ENCODE measurements around the gene TXLNA. TPM values are rescaled to one million over a fixed set of nuclear protein-coding genes. Genes with fewer than 3 reads are reported as not detected.

The TXLNA gene
- polyA plus RNA-seq, 4 donors = 41.6 to 48.3 (median 45.7) TPM

DNA sequence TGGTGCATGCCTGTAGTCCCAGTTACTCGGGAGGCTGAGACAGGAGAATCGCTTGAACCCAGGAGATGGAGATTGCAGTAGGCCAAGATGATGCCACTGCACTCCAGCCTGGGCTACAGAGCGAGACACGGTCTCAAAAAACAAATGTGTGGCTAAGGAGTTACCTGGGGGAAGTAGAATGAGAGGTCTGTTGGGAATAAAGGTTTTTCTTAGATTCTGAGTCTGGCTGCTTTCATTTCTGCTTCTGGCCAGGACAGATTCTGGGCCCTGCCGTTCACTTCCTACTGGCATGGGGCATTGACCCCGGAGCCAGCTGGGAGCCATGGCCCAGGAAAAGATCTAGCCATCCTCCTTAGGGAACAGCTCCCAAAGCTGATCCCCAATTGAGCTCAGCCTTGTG, 29.0 kb downstream of the TXLNA start:
- no peak for DNase-seq (ENCODE audit: low read depth in 4 of 4, low spot score in 3 of 4)

DNA sequence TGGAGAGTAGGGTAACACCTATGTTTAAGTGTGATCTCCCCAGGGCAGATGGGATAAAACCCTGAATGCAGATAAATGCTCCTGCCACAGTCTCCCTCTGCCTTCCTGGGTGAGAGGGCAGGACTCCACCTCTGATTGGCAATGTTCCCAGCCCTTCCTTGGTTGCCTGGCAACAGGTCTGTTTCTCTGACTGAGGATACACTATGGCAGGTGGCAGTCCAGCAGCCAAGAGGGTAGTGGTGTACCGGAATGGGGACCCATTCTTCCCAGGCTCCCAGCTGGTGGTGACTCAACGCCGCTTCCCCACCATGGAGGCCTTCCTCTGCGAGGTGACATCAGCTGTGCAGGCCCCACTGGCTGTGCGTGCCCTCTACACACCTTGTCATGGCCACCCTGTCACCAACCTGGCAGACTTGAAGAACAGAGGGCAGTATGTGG, 29.4 kb downstream of the TXLNA start, which contains the start of gene DCDC2B:
DCDC2B (plus strand) TSS at position 199 of the 438 bp plus-strand sequence; CDS start at position 204, 5 bp downstream.
- DNase-seq (ENCODE audit: low read depth in 4 of 4, low spot score in 3 of 4) = no peak

DNA sequence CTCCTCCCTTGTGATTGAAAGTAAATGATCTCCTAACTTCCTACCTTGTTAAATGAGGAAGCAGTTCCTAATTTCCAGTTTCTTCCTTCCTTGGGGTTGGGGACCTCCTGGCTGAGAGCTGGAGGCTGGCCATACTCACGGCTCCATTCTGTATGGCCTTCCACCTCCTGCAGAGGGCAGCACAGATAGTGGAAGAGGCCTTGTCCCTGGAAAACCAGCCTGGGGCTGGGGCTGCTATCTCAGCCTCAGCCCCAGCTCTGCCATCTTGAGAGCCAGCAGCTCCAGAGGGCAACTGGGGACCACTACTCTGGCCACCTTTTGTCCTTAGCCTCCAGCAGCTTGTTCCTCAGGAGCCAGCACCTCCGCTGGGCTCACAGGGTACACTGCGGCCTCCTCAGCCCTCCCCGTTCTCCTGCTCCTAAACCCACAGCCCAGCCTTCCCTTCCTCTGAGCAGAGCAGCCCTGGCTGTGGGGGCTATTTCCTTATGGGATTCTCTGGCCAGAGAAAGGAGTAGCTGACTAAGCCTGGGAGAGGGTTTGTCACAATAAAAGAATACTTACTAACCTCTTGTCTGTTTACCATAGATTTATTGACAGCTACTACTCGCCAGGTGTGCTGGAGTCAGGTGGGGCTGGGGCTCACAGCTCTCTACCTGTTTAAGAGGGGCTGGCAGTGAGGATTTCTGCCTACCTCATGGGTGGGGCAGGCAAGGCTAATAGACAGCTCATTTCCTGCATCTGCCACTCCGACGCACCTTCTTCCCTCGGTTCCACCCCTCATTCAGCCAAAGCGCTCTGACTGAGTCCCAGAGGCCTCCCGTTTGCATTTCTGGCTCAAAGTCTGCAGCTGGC, 36.4 kb downstream of the TXLNA start:
- DNase-seq (ENCODE audit: low read depth in 4 of 4, low spot score in 3 of 4) = no peak

DNA sequence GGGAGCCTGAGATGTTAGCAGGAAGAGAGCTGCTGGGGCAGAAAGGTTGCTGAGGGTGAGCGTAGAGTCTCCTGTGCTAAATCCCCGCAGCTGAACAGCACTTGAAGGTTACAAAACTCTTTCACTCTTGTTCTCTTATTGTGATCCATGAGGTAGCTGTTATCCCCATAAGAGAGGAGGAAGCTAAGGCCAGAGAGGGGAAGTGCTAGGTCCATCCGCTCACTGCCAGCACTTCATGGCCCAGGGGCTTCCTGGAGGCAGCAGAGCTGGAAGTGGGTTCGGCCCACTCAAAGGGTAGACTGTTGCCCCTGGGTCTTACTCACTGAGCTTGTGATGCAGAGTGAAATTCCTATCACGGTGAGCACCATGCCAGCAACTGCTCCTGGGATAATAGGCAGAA, 37.1 kb downstream of the TXLNA start:
- DNase-seq (ENCODE audit: low read depth in 4 of 4, low spot score in 3 of 4) = no peak

DNA sequence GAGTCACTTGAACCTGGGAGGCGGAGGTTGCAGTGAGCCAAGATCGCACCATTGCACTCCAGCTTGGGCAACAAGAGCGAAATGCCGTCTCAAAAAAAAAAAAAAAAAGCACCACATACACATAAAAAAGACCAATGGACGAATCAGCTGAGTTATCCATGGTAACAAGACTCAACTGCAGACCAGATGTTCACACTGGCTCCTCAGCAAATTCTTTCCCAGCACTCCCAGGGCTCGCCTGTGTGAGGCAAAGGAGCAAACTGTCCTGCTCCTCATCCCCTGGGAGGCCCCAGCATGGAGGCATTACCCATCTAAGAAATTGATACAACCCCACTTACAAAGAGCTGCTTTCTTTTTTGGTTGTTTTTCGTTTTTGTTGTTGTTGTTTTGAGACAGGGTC, 39.5 kb downstream of the TXLNA start:
- no peak for DNase-seq (ENCODE audit: low read depth in 4 of 4, low spot score in 3 of 4)

DNA sequence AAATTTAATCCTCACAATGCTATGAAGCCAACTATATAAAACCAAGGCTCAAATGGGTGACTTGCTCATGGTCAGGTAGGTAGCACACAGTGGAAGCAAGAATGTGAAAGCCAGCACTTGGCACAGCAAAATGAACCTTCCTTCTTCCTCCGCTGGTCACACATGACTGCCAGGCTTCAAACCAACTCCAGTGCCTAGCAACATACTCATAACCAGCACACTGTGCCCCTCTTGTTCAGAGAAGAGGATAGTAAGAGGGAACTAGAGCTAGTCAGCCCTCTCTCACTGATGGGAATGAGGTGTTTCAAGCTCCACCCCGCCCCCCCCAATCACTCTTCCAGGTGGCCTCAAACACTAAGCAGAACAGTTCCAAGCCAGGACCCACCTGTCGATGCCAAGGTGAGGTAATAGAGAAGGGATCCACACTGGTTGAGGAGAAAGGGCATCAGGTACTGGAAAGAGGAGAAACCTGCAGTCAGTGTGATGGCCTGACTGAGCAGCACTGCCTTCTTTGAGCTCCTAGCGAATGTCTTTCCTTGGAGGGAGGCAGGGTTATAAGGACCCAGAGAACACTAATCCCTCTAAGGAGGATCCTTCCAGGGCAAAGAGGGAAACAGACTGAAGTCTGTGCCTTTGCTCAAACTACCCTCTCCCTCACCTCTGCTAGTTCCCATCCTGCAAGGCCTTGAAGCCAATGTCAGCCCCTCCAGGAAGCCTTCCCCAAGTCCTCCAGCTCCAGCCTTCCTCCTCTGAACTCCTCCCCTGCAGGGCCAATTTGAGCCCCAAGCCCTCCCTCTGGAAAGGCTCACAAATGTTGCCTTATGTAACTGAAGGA, 41.5 kb downstream of the TXLNA start:
- DNase-seq (ENCODE audit: low read depth in 4 of 4, low spot score in 3 of 4) = no peak

DNA sequence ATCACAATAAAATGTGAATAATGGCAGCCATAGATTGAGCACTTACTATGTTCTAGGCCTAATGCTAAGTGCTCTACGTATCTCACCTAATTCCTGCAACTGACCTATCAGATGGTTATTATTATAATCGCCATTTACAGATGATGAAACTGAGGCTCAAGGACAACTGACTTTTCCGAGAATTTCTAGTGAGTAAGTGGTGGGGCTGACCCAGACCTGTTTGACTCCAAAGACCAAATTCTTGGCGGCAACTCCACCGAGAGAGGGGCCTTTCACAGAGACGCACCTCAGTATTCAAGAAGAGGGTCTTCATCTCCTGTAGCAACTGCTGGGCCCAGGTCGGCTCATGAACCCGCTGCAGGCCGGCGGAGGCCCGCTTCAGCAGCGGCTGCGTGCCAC, 42.1 kb downstream of the TXLNA start:
- no peak for DNase-seq (ENCODE audit: low read depth in 4 of 4, low spot score in 3 of 4)

DNA sequence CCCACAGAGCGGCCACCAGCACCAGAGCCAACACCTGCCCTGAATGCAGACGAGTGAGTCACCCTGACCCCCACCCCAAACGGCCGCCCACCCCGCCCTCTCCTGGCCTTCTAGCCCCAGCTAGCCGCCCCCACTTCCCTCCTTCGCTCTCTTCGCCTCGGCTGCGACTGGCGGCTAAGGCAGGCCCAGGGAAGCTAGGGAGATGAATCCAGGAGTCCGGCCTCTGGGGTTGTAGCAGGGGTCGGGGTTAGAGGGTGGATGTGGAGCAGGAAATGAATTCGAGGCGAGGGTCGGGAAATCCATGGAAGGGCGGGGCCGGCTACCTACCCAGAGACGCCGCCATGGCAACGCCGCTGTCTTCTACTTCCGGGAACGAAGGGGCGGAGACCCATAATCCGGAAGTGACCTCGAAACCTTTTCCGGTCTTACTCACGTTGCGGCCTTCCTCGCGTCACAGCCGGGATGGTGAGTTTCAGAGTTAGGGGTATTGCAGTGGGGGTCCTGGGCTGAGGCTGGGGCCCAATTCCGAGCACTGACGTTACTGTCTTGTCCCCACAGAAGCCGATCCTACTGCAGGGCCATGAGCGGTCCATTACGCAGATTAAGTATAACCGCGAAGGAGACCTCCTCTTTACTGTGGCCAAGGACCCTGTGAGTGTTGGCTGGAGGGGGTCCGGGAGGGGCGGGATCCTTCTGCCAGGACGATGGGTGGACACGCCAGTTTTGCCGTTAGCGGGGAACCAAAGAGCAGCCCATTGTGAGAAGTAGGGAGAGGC, 42.7 kb downstream of the TXLNA start, which contains the start of the genes EIF3I and TMEM234:
EIF3I (plus strand) TSS at position 428 of the 776 bp plus-strand sequence; CDS start at position 463, 35 bp downstream.
TMEM234 (minus strand) TSS at position 374 of the 776 bp plus-strand sequence; CDS start at position 343, 31 bp downstream.
- DNase-seq (ENCODE audit: low read depth in 4 of 4, low spot score in 3 of 4) = peak in 3 of 4 donors; percentile 88 to 91 (median 88)

DNA sequence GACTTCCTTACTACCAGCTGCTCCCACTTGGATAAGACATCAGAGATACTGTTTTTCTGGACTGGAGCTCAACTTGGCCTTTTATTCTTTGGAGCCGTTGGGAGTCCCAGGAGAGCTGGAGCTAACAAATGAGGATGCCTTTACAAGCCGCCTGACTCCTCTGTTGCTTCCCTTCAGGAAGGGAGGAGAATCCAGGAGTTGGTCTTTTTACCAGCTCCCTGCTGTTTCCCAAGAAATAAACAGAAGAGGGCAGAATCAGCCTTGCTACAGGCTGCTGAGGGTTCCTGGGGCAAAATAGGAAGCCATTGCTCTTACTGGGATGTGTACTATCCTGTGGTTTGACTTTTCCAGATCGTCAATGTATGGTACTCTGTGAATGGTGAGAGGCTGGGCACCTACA, 44.2 kb downstream of the TXLNA start:
- DNase-seq (ENCODE audit: low read depth in 4 of 4, low spot score in 3 of 4) = no peak

DNA sequence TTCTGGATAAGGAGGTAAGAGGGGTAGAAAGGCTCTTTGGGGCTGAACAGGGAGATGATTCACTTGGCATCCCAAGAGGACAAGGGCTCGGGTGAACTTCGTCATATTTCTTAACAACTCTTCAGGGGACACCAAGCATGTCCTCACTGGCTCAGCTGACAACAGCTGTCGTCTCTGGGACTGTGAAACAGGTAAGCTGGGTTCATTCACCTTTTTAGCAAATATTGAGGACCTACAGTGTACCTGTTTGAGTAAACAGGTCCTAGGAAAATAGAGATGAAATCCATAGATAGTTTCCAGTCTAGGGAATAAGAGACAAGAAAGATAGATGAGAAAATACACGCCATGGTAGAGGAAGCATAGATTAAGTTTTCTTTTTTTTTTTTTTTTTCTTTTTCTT, 44.8 kb downstream of the TXLNA start:
- DNase-seq (ENCODE audit: low read depth in 4 of 4, low spot score in 3 of 4) = no peak

DNA sequence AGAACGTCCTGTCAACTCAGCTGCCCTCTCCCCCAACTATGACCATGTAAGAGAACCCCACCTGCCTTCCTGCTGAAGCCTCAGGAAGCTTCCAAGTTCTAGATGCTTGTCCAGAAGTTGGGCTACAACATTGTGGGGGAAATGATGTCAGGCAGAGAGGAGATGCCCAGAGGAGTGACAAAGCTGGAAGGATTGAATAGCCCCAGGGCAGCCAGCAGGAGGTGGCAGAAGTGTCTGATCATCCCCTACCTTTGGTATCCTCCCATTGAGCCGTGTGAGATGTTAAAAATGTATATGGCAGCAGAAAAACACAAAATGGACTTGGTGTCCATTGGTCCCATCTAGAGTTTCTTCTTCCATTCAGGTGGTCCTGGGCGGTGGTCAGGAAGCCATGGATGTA, 49.3 kb downstream of the TXLNA start:
- DNase-seq (ENCODE audit: low read depth in 4 of 4, low spot score in 3 of 4) = no peak

DNA sequence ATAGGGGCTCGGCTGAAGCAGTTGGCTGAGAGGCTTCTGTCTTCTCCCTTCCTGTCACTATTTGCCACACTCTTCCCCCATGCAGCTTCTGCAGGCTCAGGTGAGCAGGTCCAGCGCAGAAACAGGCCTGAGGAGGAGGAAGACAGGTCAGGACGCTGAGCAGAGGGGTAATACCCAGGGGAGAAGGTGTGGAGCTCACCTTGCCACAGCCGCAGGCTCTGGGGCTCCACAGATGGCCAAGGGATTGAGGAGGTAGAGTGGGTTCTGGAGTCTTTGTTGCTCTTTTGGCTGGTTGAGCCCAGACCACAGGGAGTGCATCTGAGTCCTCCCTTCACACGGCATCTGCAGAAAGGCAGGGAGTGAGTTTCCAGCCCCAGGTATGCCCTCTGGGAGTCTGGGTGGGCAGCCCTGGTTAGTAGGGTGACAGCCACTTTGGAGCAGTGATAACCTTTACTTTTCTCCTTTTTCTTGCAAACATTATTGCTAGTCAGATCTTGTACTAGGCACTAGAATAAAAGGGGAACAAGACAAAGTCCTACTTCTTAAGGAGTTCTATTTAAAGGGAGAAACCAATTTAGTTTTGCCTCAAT, 52.5 kb downstream of the TXLNA start:
- DNase-seq (ENCODE audit: low read depth in 4 of 4, low spot score in 3 of 4) = no peak

DNA sequence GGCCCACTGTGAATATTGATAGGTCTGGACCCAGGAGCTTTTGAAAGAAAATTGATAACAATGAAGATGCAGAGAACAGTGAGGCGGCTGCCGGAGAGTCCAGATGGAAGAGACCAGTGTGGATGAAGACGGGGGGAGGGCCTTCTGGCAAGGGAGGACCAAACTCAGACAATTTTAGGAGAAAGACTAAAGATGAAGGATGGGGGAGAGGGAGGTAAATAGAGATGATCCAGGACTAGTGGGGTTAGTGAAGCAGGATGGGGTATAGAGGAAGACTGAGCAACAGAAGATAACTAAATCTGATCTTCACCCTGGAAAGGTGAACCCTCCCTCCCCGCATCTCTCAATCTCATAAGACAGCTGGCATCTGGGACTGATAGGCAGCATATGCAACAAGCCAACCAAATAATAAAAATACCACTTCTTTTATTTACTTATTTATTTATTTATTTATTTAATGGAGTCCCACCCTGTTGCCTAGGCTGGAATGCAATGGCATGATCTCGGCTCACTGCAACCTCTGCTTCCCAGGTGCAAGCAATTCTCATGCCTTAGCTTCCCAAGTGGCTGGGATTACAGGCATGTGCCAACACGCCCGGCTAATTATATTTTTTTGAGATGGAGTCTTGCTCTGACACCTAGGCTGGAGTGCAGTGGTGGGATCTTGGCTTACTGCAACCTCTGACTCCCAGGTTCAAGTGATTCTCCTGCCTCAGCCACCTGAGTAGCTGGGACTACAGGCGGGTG, 53.3 kb downstream of the TXLNA start:
- no peak for DNase-seq (ENCODE audit: low read depth in 4 of 4, low spot score in 3 of 4)

DNA sequence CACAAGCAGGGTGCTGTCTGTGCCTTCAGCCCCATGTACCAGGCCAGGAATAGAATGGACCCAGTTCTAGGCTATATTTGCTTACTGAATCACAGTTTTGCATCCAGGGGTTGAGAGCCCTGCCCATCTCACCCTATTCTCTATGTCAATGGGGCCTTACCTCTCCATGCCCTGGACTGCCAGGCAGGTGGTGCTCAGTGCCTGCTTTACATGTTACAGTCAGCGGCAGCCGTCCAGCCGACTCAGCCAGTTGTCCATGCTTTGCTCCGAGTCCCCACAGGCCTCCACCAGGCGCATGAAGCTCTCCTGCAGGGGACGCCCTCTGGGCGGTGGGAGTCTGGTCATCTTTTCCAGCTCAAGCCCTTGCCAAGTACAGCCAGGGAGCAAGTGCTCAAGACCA, 55.3 kb downstream of the TXLNA start:
- DNase-seq (ENCODE audit: low read depth in 4 of 4, low spot score in 3 of 4) = no peak

DNA sequence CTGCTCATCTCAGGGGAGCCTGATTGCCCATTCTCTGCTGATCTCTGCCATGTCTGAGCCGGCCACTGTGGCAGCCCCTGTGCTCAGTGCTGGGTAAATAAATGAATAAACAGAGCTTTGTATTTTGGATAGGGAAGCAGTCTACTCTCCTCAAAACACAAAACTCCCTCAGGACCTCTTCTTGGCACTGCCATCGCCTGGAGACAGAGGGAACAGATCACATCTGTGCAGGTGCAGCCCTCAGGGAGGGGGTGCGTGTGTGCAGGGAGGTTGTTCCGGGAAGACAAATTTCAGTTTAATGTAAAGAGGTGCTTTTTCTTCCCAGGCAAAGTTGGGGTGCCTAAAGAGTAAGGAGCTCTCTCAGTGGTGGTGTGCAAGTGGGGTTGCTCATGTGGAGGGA, 59.9 kb downstream of the TXLNA start:
- DNase-seq (ENCODE audit: low read depth in 4 of 4, low spot score in 3 of 4) = no peak

DNA sequence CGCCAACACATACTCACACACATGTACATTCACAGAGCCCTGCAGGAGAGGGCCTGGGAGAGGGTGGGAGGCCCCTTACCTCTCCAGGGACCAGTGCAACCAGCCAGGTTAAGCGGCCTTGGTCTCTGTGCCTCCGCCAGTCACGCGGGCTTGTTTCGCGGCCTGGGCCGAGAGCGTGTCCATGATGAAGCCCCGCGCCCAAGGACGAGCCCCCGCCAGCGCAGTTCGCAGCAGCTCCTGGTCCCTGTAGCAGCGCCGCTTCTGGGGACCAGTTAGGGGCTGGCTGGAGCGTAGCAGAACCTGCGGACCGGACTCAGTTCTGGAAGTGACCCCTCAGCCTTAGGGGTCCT, 60.3 kb downstream of the TXLNA start:
- no peak for DNase-seq (ENCODE audit: low read depth in 4 of 4, low spot score in 3 of 4)

DNA sequence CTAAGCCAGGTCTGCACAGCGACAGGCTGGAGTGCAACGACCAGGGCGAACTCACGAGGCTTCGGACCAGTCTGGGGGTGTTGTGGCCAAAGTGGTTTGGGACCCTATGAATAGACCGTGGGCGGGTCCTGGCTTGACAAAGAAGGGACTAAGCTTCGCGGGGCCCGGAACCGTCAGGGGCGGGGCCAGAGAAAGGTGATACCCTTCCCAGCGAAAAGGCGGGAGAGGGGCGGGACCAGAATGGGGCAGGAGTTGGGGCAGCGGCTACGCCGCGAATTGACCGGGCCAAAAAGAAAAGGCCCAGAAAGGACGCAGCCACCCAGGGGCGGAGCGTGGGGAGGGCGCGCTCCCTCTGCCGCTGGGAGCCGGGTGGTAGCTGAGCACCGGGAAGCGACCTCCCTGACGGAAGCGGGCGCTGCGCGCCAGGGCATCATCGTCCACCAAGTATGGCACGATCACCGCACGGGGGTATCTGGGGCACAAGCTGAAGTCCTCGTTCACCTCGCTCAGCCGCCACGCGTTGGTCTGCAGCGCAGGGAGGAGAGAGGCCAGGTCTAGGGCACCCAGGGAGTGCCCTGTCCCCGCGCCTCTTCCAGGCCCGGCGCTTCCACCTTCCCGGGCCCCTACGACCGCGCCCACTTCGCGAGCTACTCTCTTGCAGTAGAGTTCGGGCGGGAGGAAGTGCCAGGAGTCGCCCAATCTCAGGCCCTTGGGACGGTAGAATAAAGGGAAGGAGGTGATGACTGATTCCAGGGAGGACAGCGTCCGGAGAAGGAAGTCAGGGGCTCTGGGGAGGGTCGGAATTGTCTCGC, 60.9 kb downstream of the TXLNA start:
- peak in 1 of 4 donors; percentile 65 for DNase-seq (ENCODE audit: low read depth in 4 of 4, low spot score in 3 of 4)

DNA sequence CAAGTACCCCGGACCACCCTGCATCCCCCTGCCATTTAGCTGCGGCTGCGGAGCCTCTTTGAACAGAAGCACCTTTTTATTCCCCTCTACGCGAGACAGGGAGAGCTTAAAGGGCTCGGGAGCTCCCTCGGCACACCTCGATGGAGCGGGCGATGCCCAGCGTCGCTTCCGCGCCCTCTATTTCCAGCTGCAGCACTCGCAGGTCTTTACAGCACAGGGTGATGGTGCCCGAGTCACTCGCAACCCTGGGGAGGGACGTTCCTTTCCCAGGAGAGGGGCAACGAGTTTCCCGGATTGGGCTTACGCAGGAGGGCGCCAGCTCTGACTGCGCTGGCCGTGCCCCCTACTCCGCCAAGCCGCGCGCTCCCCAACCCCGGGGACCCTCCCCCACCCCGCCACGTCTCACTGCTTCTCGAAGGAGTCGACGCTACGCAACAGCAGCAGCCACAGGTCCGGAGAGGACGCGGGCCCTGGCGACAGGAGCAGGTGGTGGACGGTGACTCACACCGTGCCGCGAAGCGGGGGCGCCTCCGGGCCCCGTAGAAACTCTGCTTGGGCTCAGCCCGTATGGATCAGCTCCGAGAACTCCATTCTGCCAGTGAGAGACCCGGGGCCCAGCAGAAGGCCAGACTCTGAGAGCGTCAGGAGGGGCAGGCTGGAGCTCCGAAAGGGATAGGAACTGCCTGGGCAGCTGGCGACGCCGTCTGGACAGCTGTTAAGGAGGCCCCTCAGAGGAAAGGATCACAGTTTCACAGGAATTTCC, 61.7 kb downstream of the TXLNA start:
- peak in 1 of 4 donors; percentile 54 for DNase-seq (ENCODE audit: low read depth in 4 of 4, low spot score in 3 of 4)

All from right renal pelvis (tissue), 4 donors.